Measurements from ENCODE around the gene RCOR2.

RCOR2 gene

DNA sequence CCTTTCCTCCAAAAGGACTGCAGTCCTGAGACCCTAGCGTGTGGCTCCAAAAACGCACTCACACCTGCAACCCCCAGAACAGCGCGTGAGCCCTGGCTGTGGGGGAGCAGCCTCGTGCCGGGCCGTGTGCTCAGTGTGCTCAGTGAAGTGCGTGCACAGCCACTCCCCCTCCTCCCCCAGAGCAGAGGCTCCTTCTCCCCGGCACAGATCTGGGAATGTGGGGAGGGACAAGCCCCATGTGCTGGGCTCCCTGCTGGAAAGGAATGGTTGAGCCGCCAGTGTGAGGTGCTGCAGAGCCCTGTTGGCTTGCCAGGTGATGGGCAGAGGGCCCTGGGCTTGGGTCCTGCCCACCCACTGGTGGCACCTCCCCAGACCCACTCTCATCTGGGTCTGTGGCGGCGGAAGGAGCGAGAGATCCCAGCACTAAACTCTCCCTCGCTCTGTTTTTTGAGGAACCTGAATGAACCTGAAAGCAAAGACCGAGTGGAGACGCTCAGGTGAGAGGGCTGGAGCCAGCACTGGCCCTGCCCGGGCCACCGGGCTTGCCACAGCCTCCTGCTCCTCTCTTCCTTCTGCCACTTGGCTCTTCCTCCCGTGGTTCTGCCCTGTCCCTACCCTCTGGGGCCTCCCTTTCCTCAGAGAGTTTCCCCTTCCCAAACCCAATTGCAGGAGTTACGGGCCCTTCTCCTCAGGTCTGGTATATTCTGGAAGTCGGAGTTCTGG, 9.0 kb downstream of the RCOR2 start:
- no peak for DNase-seq (ENCODE audit: low read depth, low spot score)

DNA sequence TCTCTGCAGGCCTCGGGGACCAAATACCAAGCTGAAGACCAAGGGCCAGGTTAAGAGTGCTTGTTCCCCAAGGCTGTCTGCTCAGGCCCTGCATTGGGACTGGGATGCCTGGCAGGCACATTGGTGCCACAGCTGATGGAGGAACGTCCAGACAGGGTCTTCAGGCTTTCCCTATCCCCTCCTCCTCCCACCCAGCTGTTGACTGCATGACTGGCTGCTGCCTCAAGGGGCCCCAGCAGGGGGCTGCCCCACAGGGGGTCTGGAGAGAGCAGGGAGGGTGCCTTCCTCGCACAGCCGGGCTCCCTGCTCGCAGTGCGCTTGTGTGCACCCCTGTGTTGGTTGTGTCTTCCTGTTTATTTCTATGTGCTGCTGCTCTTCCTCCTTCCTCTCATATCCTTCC, 9.9 kb downstream of the RCOR2 start:
- DNase-seq (ENCODE audit: low read depth, low spot score), result no peak

DNA sequence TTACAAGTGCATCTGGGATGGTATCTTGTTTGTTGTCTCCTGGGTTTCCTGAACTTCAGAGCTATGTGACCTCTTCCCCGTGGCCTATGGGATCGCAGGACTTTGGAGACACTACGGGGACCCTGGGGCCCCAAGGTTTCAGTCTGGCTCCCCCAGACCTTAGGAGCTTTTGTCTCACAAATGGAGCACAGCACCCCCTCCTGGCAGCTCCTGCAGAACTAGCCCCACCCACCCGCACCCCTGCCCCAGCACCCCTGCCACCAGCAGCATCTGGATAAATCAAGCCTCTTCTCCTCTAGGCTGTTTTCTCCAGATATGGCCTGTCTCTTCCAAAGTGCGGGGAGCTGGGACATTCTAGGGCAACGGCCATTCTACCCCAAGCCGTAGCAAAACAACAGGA, 10.4 kb downstream of the RCOR2 start:
- DNase-seq (ENCODE audit: low read depth, low spot score), result no peak

DNA sequence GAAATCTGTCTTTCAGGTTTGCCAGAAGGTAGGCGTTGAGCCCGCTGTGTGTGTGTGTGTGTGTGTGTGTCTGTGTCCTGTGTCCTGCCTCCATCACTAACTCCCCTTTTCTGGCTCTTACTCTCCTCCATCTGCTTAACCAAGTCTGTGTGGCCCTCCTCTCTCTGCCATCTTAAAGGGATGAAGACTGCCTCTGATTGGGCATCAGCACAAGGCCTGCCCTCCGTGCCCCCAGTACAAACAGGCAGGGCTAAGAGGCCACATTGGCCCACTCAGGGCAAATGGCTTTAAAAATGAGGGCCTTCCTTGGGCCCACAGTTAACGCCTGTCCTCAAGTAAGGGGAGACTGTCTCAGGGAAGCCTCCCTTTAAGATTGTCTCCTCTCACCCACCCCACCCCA, 10.9 kb downstream of the RCOR2 start:
- DNase-seq (ENCODE audit: low read depth, low spot score), result no peak

DNA sequence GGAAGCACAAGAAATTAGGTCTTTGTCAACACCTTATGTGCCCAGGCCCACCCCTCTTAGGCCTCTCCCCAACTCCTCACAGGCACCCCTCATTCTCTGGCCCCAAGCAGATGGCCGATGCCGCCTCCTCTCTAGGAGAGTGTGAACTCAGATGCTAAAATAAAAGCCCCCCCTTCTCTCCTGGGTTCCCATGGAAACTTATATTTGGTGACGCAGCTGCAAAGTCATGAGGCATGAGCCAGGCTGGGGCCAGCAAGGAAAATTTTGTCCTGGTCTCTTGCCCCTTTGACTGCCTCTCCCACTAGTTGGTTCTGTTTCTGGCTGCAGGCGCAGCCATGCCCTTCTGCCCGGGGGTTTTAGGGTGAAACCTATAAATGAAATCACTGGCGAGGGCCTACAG, 11.8 kb downstream of the RCOR2 start:
- DNase-seq (ENCODE audit: low read depth, low spot score), result no peak

DNA sequence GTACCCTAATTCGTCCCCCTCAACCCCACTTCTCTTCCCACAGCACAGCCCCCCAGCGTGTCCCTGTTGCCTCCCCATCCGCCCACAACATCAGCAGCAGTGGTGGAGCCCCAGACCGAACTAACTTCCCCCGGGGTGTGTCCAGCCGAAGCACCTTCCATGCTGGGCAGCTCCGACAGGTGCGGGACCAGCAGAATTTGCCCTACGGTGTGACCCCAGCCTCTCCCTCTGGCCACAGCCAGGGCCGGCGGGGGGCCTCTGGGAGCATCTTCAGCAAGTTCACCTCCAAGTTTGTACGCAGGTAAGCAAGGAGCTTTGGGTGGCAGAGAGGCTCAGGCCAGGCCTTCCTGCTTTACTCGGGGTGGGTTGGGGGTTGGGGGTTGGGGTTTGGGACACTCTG, 12.2 kb downstream of the RCOR2 start:
- no peak for DNase-seq (ENCODE audit: low read depth, low spot score)

DNA sequence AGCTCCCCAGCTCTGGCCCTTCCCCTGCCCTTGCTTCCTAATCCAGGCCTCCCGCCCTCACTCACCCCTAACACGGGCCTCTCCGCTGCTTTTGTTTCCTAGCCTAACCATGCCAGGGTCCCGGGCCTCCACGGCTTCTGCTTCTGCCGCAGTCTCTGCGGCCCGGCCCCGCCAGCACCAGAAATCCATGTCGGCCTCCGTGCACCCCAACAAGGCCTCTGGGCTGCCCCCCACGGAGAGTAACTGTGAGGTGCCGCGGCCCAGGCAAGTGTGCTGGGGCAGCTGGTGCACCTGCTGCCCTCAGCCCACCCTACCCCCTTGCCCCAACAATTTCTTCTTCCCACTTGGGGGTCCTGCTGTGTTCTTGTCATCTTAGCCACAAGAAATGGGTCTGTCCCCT, 13.1 kb downstream of the RCOR2 start:
- DNase-seq (ENCODE audit: low read depth, low spot score), result no peak

DNA sequence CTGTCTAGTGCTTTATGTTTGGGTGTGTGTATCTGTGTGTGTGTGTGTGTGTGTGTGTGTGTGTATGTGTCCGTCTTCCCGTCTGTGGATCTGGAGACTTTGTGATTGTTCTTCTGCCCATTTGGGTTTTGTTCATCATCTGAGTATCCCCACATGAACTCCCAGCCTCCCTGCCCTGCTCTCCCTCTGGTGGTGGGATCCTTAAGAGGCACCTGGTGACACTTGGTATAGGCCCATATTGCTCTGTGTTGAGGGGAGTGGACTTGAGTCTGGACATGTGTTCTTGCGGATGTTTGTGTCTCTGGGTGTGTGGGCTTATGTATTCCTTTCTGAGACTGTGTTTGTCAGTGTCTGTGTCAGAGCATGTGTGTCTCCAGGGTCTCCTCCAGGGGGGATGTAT, 15.3 kb downstream of the RCOR2 start:
- no peak for DNase-seq (ENCODE audit: low read depth, low spot score)

DNA sequence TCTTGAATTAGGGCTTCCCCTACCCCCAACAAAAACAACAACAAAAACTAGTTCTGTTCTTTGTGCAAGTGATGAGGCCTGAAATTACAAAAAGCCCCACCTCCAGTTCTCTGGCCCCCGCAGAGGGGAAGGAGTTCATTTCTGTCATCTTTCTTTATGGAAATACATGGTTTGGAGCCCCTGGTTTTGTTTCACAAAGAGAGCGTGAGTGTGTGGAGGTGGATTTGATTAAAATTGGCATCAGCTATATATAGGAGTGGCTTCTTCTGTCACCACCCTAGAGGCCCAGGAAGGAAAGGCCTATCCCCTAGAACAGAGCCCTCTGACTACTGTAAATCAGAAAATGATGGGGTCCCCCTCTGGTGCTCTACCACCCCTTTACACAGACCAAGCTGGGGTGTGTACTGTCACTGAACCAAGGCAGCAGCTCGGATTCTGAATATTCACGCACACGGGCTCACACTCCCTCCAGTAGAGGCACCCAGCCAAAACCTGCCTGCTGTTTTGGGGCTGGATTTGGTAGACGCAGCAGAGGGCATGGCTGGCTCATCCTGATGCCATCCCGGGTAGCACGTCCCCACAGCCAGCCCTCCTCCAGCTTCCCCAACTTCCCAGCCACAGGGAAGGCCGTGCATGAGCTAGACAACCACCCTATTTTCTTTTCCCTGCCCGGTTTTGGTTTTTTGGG, 19.4 kb downstream of the RCOR2 start:
- DNase-seq (ENCODE audit: low read depth, low spot score), result no peak

DNA sequence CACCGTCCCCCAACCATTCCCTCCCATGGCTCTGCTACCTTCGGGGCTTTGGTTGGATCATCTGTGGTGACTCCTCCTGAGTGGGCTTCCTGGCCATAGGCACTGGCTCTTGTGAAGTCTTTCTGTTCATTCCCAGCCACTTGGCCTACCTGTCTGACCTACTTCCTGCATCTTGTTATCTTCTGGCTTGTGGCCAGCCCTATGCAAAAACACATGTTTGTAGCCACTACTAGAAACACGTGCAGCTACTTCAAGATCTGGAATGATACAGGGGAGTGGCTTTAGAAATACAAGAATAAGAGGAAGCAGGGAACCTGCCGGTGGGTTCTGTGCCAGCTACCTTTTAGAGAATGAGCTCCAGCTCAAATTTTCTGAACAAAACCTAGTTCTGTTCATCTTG, 20.9 kb downstream of the RCOR2 start:
- DNase-seq (ENCODE audit: low read depth, low spot score), result no peak

DNA sequence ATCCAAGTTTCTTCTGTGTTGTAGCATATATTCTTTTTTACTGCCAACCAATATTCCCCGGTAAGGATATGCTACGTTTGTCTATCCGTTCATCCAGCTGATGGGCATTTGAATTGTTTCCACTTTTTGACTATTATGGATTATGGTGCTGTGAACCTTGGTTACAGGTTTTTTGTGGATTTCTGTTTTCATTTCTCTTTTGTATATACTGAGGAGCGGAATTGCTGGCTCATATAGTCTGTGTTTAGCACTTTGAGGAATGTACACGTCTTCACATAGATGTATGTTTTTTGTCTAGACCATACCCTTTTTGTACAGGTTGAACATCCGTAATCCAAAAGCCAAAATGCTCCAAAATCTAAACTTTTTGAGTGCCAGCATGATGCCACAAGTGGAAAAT, 23.6 kb downstream of the RCOR2 start:
- no peak for DNase-seq (ENCODE audit: low read depth, low spot score)

DNA sequence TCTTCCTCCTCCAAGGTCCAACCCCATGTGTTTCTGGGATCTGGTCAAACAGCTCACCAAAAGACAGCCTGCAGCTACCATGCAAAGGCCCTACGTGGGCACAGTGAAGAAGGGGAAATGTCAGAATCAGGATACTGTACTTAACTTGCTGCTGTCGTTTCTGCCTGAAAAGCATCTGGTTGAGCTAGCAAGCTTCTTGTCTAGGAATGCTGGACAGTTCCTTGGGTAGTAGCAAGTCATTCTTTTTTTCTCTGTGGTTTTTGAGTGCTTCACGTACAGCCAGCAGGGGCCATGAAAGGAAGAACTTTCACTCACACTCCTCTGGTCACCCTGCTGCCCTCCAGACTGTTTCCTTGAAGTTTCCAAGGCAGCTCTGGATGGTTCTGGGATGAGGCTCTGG, 24.7 kb downstream of the RCOR2 start:
- DNase-seq (ENCODE audit: low read depth, low spot score), result no peak

DNA sequence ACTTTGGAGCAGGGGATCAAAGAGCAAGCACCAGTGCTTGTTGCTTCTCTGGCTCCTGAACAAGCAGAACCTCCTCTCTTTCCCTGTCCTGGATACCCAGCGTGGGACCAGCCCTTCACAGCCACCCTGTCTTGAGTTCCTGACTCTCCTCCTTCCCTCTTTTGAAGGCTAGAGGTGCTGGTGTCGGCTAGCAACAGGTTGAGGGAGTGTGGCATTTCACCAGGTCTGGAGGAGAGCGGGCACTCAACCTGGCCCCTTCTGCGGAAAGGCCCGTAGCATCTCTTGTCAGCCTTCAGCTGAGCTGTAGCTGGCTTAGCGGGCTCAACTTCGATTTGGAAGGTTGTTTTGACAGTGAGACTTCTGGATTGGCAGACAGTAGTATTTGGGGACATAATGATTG, 26.6 kb downstream of the RCOR2 start:
- DNase-seq (ENCODE audit: low read depth, low spot score), result no peak

DNA sequence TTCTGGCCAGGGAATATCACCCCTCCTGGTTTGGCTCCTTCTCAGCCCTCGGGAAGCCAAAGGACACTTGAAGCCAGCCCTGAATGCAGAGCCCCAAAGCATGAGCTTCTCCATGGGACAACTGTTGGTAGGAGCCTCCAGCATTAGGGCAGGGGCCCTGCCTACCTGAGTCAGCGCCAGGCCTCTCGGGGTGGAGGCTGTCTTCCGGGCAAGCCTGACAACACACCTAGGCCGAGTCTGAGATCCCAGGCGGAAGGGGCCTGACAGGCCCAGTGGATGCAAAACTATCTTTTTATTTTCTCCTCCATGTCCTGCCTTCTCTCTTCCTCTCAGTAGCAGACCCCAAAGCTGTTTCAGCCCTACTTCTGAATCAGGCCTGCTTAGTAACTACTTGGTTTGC, 27.6 kb downstream of the RCOR2 start:
- DNase-seq (ENCODE audit: low read depth, low spot score), result no peak

DNA sequence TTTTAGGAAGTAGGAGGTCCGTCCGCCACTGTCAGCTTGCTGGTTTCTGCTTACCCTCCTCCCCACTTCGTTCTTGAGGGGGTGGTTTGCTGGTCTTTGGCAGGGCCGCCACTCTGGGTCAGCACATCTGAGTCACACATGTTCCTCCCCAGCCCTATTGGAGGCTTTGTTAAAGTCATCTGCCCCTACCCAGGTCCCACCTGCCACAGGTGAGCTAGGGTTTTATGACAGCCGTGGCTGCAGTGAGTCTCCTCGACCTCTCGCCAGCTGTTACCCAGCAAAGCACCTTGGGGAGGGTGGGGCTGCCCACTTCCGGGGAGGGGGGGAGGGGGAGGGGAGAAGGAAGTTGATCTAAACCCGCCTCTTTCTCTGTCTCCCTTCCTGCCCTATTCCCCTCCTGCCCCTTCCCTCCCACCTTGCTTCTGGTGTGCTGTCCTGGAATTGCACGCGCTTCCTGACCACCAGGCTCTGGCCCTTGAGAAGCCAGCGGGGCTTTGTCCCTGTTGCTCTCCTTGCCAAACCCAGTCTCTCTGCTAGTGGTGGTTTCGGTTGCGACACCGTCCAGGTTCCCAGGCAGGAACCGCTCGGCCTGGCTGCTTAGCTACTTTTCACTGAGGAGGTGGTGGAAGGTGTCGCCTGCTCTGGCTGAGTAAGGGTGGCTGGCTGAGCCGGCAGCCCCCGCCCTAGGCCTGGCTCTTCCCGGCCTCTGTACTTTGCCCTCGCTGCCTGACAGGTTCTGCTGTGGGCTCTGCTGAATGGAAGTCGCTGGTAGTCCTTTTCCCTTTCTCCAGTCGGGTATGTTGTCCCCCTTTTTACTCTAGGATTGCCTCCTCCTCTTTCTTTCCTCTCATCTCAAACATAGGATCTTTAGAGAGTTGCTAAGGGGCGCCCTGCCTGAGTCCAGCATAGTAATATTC, 28.5 kb downstream of the RCOR2 start:
- no peak for DNase-seq (ENCODE audit: low read depth, low spot score)

DNA sequence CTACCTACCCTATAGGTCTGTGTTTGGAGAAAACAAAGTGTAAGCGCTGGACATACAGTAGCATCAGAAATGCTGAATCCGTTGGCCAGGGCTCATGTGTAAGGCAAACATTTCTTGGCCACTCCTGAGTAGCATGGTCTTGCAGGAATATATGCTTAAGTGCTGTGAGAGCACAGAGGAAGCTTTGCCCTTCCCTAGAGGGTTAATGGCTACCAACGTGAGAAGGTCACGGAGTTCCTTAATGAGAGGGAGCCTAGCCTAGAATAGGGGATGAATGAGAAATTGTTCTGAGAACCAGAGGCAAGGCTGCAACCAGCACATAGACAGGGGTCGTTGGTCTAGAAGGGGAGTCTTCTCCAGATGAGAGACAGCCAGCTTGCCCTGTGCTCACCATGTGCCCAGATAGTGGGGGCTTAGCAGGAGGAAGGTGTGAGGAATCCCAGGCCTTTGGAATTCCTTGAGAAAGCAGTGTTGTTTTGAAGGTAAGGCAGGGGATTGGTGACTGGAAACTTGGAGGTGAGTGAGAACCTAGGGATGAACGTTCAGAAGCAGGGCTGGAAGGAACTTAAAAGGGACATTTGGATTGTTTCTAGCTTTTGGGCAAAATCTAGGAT, 29.5 kb downstream of the RCOR2 start:
- no peak for DNase-seq (ENCODE audit: low read depth, low spot score)

DNA sequence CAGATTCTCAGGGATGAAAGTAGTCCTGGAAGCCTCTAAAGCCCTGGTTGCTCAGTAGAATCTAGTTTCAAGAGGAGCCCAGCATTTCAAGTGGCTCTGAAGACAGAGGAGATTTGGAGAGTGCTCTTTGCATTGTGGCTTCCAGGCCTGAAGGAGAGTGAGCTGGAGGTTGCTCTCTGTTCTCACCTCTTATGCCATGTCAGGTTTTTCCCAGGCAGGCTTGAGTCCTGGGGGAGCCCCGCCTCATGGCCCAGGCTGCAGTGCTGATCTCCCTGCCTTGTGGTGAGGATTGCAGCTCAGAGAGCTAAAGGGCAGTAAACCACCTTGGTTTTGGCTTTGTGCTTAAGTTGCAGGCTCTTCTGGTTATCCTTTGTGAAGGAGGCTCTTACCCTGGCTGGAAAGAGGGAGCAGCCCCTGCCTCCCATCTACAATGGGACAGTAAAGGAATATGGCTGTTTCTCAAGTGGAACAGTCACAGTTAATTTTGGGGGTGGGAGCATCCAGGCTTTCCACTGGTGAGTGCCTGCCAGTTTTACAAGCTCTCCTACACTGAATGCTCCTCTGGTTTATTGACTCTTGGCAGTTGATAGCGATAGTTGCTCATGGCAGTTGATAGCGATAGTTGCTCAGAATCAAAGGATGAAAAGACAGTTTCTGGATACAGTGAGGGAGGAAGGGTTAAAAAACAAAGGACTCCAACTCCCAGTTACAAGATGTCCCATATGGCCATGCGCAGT, 32.6 kb downstream of the RCOR2 start:
- no peak for DNase-seq (ENCODE audit: low read depth, low spot score)

DNA sequence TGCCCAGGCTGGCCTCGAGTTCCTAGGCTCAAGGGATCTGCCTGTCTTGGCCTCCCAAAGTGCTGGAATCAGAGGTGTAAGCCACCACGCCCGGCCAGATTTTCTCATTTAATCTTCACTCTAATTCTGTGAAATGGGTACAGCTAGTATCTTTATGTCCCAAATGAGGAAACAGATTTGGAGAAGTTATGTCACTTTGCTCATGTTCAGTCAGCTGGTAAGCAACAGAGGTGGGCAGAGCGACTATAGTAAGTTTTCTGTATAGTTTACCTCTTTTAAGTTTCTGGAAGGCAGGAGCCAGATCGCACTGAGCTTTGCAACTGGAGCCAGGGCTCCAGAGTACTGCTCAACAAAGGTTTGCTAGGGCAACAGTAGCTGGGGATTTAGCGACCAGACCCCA, 33.2 kb downstream of the RCOR2 start:
- DNase-seq (ENCODE audit: low read depth, low spot score), result no peak

DNA sequence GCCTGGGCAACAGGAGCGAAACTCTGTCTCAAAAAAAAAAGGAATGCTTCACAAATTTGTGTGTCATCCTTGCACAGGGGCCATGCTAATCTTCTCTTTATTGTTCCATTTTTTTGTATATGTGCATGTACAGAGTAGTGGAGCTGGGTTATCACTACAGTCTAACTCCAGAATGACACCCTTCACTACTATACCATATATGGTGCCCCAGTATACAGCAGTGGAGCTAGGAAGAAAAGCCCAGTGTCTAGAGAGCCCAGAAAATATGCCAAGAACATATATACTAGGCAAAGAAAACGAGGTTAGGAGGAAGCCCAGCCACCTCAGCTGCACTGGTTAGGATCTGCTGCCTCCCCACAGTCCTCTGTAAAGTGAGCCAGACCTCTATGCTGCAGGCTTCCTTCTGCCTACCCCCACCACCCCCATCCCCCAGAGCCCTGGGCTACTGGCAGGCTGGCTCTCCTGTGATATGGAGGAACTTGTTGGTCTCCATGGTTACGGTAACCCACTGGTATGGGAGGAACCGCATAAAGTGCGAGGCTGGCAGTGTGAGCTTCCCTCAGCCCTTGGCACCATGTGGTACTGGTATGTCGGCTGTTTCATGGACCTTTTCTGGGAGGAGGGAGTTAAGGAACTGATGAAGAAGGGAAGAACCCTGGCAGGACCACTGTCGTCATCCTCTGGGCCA, 34.3 kb downstream of the RCOR2 start:
- no peak for DNase-seq (ENCODE audit: low read depth, low spot score)

DNA sequence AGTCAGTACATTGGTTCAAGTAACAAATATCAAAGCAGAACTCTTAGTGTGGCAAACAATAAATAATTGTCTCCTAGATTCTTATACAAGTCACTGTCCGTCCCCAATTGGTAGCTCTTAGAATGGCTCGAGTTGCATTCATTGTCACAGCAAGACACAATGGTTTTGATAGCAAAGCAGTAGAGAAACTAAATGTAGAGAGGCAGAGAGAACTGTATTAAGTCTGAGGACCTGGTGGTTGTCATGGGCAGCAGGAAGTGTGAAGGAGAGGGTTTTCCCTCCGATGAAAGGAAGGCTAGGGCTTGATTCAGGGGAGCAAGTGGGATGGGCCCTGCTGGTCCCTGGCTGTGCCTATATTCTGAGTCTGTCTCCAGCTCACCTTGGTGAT, 36.6 kb downstream of the RCOR2 start:
- DNase-seq (ENCODE audit: low read depth, low spot score), result no peak
